ENCODE data around the gene USH1G. TPM values are rescaled to one million over a fixed set of nuclear protein-coding genes. Genes with fewer than 3 reads are reported as not detected.
"Not testable (repeated sequence)": the region's sequence is repeated elsewhere in the genome, so short reads cannot be mapped to it uniquely, and the experiment has no call there.

The USH1G gene
- total RNA-seq, 1 donor from 2014 or later = 2.9 TPM

GRCh38 chr17:74930535-74931036 is 7.5 kb upstream of the USH1G start:
- DNase-seq = no peak

- DNase-seq = no peak
Measured at GRCh38 chr17:74928786-74929185, 5.7 kb upstream of the USH1G start.

- no peak for DNase-seq
Measured at GRCh38 chr17:74925242-74925641, 2.2 kb upstream of the USH1G start.

GRCh38 chr17:74924250-74924948 is 1.3 kb upstream of the USH1G start, which contains the start of gene OTOP2:
Gene OTOP2, plus strand, starts transcription at chr17:74924273. Its CDS starts 360 bp downstream, at chr17:74924633.
- DNase-seq = no peak

- DNase-seq = peak; percentile 52
Measured at GRCh38 chr17:74923538-74924249, 639 bp upstream of the USH1G start.

GRCh38 chr17:74922172-74922571 is 883 bp downstream of the USH1G start:
- no peak for DNase-seq

- no peak for DNase-seq
Measured at GRCh38 chr17:74921769-74922168, 1.3 kb downstream of the USH1G start.

GRCh38 chr17:74921026-74921681 is 1.9 kb downstream of the USH1G start:
- no peak for DNase-seq

GRCh38 chr17:74920642-74921025 is 2.4 kb downstream of the USH1G start:
- DNase-seq = no peak

GRCh38 chr17:74920306-74920620 is 2.8 kb downstream of the USH1G start:
- no peak for DNase-seq

GRCh38 chr17:74919440-74920305 is 3.4 kb downstream of the USH1G start:
- DNase-seq = no peak

- DNase-seq = no peak
Measured at GRCh38 chr17:74918906-74919305, 4.1 kb downstream of the USH1G start.

GRCh38 chr17:74917430-74917829 is 5.6 kb downstream of the USH1G start:
- DNase-seq = no peak

- no peak for DNase-seq
Measured at GRCh38 chr17:74916851-74917199, 6.2 kb downstream of the USH1G start.

GRCh38 chr17:74916136-74916850 is 6.8 kb downstream of the USH1G start:
- DNase-seq = no peak

GRCh38 chr17:74911423-74911822 is 11.6 kb downstream of the USH1G start:
- not testable (repeated sequence) for DNase-seq

GRCh38 chr17:74909097-74909496 is 14.0 kb downstream of the USH1G start:
- DNase-seq = not testable (repeated sequence)

- no peak for DNase-seq
Measured at GRCh38 chr17:74907012-74907411, 16.0 kb downstream of the USH1G start.

GRCh38 chr17:74906214-74906793 is 16.8 kb downstream of the USH1G start:
- not testable (repeated sequence) for DNase-seq

- DNase-seq = no peak
Measured at GRCh38 chr17:74904687-74905409, 18.2 kb downstream of the USH1G start.

- DNase-seq = no peak
Measured at GRCh38 chr17:74903671-74904070, 19.4 kb downstream of the USH1G start.
